Keratinocyte (primary cell): ENCODE measurements around the gene VSNL1.

Experiments used
- EZH2 ChIP-seq: IDR thresholded peaks from one replicate; pipeline ENCODE4 v1.6.1; 2012; ENCODE audit warnings: inconsistent platforms, mild to moderate bottlenecking, low read length, moderate library complexity
- TF ChIP-seq, protein P1 (sequence below), 3 experiments: IDR thresholded peaks in 1 of 3; conservative IDR thresholded peaks in 1 of 3; optimal IDR thresholded peaks in 1 of 3; 2 replicates in 2 of 3; 3 replicates in 1 of 3; pipeline versions ENCODE3 to v1.5.1; 2011; ENCODE audit warnings: low read length in 3 of 3, mild to moderate bottlenecking in 3 of 3, moderate library complexity in 2 of 3, control low read depth in 1 of 3, inconsistent platforms in 1 of 3; ENCODE audit not compliant: insufficient read depth in 2 of 3; ENCODE audit errors: extremely low read depth in 1 of 3

DNA sequence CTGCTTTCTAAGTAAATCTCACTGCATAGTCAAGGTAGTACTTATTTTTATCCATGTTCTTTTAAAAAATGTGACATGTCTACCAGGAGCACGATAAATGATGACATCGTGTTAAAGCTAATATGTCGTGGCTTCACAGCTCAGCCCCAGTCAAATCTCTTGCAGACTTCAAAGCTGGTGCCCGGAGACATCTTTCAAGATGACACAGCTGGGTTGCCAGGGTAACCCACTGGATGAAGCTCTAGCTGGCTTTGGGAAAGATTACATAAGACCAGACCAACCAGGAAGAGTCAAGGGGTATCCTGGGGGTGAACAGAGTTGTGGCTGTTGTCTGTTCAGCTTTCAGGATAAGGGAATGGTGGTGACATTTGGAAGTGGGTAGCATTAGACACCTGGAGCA is 67.8 kb downstream of the VSNL1 start:
- TF ChIP-seq, protein P1, sequence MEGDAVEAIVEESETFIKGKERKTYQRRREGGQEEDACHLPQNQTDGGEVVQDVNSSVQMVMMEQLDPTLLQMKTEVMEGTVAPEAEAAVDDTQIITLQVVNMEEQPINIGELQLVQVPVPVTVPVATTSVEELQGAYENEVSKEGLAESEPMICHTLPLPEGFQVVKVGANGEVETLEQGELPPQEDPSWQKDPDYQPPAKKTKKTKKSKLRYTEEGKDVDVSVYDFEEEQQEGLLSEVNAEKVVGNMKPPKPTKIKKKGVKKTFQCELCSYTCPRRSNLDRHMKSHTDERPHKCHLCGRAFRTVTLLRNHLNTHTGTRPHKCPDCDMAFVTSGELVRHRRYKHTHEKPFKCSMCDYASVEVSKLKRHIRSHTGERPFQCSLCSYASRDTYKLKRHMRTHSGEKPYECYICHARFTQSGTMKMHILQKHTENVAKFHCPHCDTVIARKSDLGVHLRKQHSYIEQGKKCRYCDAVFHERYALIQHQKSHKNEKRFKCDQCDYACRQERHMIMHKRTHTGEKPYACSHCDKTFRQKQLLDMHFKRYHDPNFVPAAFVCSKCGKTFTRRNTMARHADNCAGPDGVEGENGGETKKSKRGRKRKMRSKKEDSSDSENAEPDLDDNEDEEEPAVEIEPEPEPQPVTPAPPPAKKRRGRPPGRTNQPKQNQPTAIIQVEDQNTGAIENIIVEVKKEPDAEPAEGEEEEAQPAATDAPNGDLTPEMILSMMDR (optimal IDR thresholded peaks at IDR 0.05 in 1 of 3, IDR thresholded peaks at IDR 0.05 in 1 of 3, conservative IDR thresholded peaks at IDR 0.05 in 1 of 3; ENCODE audit: extremely low read depth in 1 of 3, insufficient read depth in 2 of 3, low read length in 3 of 3): no peak
- TF ChIP-seq EZH2: no peak
